Adrenal gland (tissue), 5 donors: ENCODE data around the gene BRK1.
"Not testable (repeated sequence)": the region's sequence is repeated elsewhere in the genome, so short reads cannot be mapped to it uniquely, and the experiment has no call there.

Experiments
- POLR2A ChIP-seq, 2 donors: fragments of 450-650 bp; IDR thresholded peaks; one replicate each; pipeline ENCODE4 v1.6.1; 2017; ENCODE audit warnings: antibody characterized with exemption in 2 of 2, mild to moderate bottlenecking in 2 of 2, moderate library complexity in 1 of 2
- TF ChIP-seq, protein P1 (sequence below), 6 experiments: fragments of 450-650 bp in 4 of 6; fragments of 200-600 bp in 2 of 6; sonication (generic) in 1 of 6; IDR thresholded peaks; 1 replicate in 5 of 6; 2 replicates in 1 of 6; pipeline versions ENCODE4 v1.5.1 to v1.8.0; 2016 to 2021; ENCODE audit warnings: antibody characterized with exemption in 6 of 6, mild to moderate bottlenecking in 2 of 6, moderate library complexity in 1 of 6
- donor health status: DM: no; HTN: no; CAD: no.

DNA sequence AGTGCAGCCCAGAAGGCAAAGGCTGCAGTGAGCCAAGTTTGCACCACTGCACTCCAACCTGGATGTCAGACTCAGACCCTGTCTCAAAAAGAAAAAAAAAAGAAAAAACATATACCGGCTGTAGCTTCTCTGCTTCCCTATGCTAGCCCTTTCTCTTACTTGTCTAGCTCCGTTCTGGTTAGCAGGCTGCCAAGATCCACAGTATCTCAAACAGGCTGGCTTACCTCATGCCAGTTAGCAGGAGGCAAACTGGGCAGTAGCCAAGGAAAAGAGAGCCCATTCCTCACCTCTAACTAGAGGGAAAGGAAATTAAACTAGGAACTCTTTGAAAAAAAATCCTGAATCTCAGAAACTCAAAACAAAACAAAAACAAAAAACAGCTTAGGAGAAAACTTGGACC, 24.1 kb upstream of the BRK1 start:
- TF ChIP-seq, protein P1, sequence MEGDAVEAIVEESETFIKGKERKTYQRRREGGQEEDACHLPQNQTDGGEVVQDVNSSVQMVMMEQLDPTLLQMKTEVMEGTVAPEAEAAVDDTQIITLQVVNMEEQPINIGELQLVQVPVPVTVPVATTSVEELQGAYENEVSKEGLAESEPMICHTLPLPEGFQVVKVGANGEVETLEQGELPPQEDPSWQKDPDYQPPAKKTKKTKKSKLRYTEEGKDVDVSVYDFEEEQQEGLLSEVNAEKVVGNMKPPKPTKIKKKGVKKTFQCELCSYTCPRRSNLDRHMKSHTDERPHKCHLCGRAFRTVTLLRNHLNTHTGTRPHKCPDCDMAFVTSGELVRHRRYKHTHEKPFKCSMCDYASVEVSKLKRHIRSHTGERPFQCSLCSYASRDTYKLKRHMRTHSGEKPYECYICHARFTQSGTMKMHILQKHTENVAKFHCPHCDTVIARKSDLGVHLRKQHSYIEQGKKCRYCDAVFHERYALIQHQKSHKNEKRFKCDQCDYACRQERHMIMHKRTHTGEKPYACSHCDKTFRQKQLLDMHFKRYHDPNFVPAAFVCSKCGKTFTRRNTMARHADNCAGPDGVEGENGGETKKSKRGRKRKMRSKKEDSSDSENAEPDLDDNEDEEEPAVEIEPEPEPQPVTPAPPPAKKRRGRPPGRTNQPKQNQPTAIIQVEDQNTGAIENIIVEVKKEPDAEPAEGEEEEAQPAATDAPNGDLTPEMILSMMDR (IDR thresholded peaks at IDR 0.05) = not testable (repeated sequence)
- not testable (repeated sequence) for TF ChIP-seq POLR2A (IDR thresholded peaks at IDR 0.05)
